BLaER1 (cell line): ENCODE results near the gene TMEM270.

Experiments used
- H3K27ac ChIP-seq: shearing (Covaris generic); formaldehyde crosslinking; 2 replicates; pipeline ENCODE4 v1.8.1; 2022
- H3K27me3 ChIP-seq: shearing (Covaris generic); formaldehyde crosslinking; 2 replicates; pipeline ENCODE4 v1.8.1; 2022
- H3K36me3 ChIP-seq: shearing (Covaris generic); formaldehyde crosslinking; 2 replicates; pipeline ENCODE4 v1.8.1; 2022
- H3K4me1 ChIP-seq: shearing (Covaris generic); formaldehyde crosslinking; 2 replicates; pipeline ENCODE4 v1.8.1; 2022
- H3K4me2 ChIP-seq: shearing (Covaris generic); formaldehyde crosslinking; 2 replicates; pipeline ENCODE4 v1.8.1; 2022
- H3K4me3 ChIP-seq: shearing (Covaris generic); formaldehyde crosslinking; 2 replicates; pipeline ENCODE4 v1.8.1; 2022
- H3K9ac ChIP-seq: shearing (Covaris generic); formaldehyde crosslinking; 2 replicates; pipeline ENCODE4 v1.8.1; 2022
- H3K9me3 ChIP-seq: shearing (Covaris generic); formaldehyde crosslinking; 2 replicates; pipeline ENCODE4 v1.8.1; 2022
- H4K20me1 ChIP-seq: shearing (Covaris generic); formaldehyde crosslinking; 2 replicates; pipeline ENCODE4 v1.8.1; 2022
- Cebpa-rat ChIP-seq: shearing (Covaris generic); IDR thresholded peaks from 2 replicates; pipeline ENCODE4 v1.8.1; 2022

Gene TMEM270

DNA sequence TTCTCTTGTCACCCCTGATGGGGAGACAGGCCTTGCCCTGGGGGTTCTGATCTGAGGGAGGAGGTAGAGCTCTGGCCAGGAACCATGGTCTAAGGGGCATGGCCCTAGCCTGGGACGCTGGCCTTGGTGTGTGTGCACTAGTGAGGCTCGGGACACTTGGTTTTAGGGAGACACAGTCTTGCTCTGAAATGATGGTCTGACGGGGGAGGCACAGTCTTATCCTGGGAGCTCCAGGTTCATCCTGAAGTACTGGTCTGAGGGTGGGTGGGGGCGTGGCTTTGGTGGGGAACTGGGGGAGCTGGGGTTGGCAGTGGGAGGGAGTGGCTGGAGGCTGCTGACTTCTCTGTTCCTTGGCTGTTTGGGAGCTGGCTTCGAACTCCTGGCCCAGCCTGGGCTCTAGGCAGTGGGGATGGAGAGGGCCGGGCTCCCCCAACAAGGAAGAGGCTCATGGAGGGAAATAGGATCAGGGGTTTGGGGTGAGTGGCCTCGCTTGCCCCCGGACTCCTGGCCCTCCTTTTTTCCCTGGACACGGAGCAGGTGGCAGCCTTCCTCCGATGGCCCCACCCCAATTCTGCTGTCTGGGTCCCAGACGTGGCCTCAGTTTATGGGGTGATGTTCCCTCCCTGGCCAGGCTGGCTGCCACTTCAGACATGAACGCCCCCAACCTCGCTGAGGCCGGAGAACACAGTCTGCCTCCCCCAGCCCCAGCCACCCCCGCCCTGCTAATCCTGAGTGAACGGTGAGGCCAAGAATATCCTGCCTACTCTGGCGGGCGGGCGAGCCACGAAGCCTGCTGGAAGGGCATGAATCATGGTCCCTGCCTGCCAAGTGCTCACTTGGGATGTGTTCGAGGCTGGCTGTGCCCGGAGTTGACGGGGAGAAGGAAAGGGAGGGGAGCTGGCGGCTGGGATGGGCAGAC is 43.5 kb downstream of the TMEM270 start:
- Histone ChIP-seq H3K4me3 (no peak overlapping the region), H3K36me3 (no peaks in the 10 kb centered on the region), H3K9ac (no peak overlapping the region), H4K20me1 (no peaks in the 10 kb centered on the region), H3K27ac (no peak overlapping the region), H3K4me2 (no peak overlapping the region), H3K27me3 (no peaks in the 10 kb centered on the region), H3K4me1 (peaks cover 31% of the 10 kb centered on the region), H3K9me3 (no peaks in the 10 kb centered on the region)
- TF ChIP-seq Cebpa-rat: no peak

DNA sequence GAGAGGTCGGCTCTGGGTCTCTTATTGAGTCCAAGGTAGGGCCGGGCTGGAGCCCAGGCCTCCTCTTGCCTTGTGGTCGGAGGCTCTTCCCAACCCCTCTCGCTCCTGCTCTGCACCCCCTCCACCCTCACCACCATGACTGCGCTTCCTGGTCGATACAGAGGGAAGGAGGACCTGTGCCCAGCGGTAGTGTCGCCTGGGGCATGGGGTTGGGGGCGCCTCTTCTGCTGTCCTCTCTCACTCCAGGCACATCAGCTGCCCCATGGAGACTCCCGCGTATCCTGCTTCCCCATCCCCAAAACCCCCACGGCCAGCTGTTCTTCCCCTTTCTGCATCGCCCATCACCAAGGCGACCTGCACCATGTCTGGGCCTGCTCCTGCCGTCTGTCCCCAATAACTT is 44.4 kb downstream of the TMEM270 start:
- H3K27me3 ChIP-seq: no peaks in the 10 kb centered on the region
- no peaks in the 10 kb centered on the region for H3K36me3 ChIP-seq
- no peak overlapping the region for H3K4me2 ChIP-seq
- no peak for TF ChIP-seq Cebpa-rat
- no peak overlapping the region for H3K9ac ChIP-seq
- H4K20me1 ChIP-seq: no peaks in the 10 kb centered on the region
- peaks cover 31% of the 10 kb centered on the region for H3K4me1 ChIP-seq
- no peaks in the 10 kb centered on the region for H3K9me3 ChIP-seq
- no peak overlapping the region for H3K27ac ChIP-seq
- H3K4me3 ChIP-seq: no peak overlapping the region

DNA sequence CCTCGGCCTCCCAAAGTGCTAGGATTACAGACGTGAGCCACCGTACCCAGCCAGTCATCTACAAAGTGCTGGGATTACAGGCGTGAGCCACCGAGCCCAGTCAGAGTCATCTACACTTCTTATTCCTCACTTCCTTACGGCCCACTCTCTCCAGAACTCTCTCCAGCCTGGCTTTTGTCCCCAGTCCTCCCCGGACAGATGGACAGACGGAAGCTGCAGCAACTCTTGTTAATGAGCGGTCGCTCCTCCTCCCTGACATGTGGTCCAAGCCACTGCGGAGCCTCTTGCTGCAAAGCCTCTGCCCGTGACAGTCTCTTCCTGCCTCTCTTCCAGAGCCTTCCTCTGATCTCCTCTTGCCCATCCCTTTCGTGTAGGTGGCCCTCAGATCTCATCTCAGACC is 45.9 kb downstream of the TMEM270 start:
- Histone ChIP-seq H3K27me3 (no peaks in the 10 kb centered on the region), H3K4me2 (no peak overlapping the region), H3K36me3 (no peaks in the 10 kb centered on the region), H3K9ac (no peak overlapping the region; the same call in 1 of the 2 replicates), H3K4me1 (peaks cover 20% of the 10 kb centered on the region), H4K20me1 (no peaks in the 10 kb centered on the region), H3K9me3 (no peaks in the 10 kb centered on the region), H3K27ac (no peak overlapping the region), H3K4me3 (no peak overlapping the region)
- TF ChIP-seq Cebpa-rat: no peak

DNA sequence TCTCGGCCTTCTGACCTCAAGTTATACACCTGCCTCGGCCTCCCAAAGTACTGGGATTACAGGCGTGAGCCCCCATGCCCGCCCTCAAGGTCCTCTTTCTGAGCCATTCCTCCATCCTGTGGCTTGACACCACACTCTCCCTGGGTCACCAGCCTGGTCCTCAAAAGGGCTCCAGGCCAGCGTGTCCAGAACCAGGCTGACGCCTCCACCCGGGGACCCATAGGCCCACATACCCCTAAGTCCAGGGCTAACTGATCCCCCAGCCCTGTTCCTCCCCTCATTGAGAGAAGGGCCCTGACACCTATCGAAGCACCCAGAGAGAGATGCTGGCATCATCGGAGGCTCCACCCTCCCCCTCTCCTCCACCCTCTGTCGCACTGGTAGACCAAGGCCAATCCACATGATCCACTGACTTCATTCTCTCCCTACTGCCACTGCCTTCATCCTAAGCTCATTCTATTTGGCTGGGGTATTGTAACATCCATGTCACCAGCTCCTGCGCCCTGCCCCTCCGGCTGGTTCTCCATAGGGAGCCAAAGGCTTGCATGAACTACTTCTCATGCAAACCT is 46.7 kb downstream of the TMEM270 start:
- H3K4me3 ChIP-seq: no peak overlapping the region
- no peaks in the 10 kb centered on the region for H3K27me3 ChIP-seq
- no peaks in the 10 kb centered on the region for H4K20me1 ChIP-seq
- peaks cover 20% of the 10 kb centered on the region for H3K4me1 ChIP-seq
- no peak overlapping the region for H3K4me2 ChIP-seq
- no peak for TF ChIP-seq Cebpa-rat
- no peak overlapping the region; the same call in 1 of the 2 replicates for H3K9ac ChIP-seq
- H3K27ac ChIP-seq: no peak overlapping the region
- no peaks in the 10 kb centered on the region for H3K9me3 ChIP-seq
- H3K36me3 ChIP-seq: no peaks in the 10 kb centered on the region

DNA sequence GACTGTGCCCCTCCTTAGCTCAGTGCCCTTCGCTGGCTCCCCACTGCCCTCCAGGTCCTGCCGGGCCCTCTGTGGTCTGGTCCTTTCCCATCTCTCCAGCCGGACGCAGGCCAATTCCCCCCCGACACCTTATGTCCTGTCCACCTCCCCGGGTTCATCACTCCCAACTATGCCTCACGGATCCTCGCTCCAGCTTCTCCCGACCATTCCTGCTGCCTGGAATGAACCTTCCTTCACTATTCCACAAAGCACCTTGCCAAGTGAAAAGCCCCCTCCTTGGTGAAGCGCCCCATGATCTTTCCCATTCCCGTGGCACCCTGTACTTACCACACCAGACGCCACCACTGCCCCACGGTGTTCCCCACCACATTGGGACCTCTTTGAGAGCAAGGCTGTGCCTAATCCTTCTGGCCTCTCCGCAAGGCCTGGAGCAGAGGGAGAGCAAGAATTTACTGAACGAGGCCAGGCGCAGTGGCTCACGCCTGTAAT is 47.2 kb downstream of the TMEM270 start:
- H4K20me1 ChIP-seq: no peaks in the 10 kb centered on the region
- H3K4me1 ChIP-seq: peaks cover 20% of the 10 kb centered on the region
- H3K9me3 ChIP-seq: no peaks in the 10 kb centered on the region
- no peaks in the 10 kb centered on the region for H3K27me3 ChIP-seq
- H3K36me3 ChIP-seq: no peaks in the 10 kb centered on the region
- H3K4me3 ChIP-seq: no peak overlapping the region
- H3K4me2 ChIP-seq: no peak overlapping the region
- no peak for TF ChIP-seq Cebpa-rat
- H3K9ac ChIP-seq: no peak overlapping the region
- no peak overlapping the region for H3K27ac ChIP-seq

DNA sequence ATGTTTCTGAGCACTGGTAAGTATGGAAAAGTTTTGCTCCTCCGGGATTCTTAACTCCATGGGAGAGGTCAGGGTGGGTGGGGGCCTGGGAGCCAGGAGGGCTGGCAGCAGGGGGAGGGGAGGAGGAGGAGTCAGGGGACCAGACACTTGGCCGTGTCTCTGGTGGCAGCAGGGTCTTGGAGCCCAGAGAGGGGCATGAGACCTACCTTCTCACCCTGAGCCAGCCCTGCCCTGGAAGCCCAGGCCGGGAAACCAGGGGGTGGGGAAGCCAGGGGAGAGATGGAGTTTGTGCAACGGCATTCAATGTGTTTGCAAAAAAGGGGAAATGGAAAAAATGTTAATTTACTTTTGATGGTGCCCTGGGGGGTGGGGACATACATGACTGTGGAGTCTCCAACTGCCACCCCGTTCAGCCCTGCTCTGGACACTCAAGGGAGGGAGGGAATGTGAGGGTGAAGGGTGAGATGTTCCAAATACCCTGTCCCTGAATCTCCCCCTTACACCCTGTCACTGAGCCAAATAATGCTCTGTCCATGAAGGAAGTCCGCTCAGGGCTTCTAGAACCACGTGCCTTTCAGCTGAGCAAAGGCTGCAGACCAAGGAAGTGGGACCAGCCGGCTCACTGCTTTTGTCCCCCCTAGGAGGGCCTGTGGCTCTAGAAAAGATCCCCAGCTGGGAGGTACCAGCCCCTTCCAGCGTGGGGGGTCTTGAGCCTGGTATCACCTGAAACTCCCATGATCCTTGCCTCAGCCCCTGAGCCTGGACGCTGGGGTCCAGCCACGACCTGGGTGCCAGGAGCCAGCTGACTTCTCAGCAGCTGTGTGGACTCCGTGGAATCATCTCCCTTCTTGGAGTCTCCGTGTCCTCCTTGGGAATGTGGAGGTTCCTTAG is 48.3 kb downstream of the TMEM270 start:
- H3K4me1 ChIP-seq: peaks cover 20% of the 10 kb centered on the region
- no peaks in the 10 kb centered on the region for H4K20me1 ChIP-seq
- 0 out of 2 replicates have a peak overlapping the region, but pooled peaks have one; percentile 15 for H3K9ac ChIP-seq
- H3K27me3 ChIP-seq: no peaks in the 10 kb centered on the region
- H3K36me3 ChIP-seq: no peaks in the 10 kb centered on the region
- no peak overlapping the region for H3K4me3 ChIP-seq
- TF ChIP-seq Cebpa-rat: no peak
- no peaks in the 10 kb centered on the region for H3K9me3 ChIP-seq
- peak overlapping the region; percentile 78 for H3K27ac ChIP-seq
- peak overlapping the region; percentile 71 for H3K4me2 ChIP-seq

DNA sequence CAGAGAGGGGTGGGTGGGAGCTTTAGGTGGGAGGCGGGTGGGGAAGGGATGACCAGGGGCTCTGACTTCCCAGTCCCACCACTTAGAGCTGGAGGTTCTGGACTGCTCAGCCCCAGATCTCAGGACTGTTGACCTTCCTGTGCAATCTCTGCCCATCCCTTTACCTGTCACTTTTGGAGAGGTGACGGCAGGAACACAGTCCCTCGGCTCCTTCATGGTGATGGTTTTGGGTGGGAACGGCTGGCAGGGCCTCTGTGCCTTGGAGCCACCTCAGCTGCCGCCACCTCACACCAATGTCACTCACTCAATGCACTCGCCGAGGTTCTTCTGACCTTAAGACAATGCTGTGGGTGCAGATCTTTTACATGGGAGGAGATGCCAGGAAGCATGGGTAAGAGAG is 49.0 kb downstream of the TMEM270 start:
- peaks cover 20% of the 10 kb centered on the region for H3K4me1 ChIP-seq
- H4K20me1 ChIP-seq: no peaks in the 10 kb centered on the region
- H3K27me3 ChIP-seq: no peaks in the 10 kb centered on the region
- no peak overlapping the region for H3K9ac ChIP-seq
- peak overlapping the region; percentile 71; the same call in 1 of the 2 replicates for H3K4me2 ChIP-seq
- H3K36me3 ChIP-seq: no peaks in the 10 kb centered on the region
- TF ChIP-seq Cebpa-rat: no peak
- H3K27ac ChIP-seq: peak overlapping the region; percentile 78; the same call in 1 of the 2 replicates
- no peak overlapping the region for H3K4me3 ChIP-seq
- no peaks in the 10 kb centered on the region for H3K9me3 ChIP-seq

DNA sequence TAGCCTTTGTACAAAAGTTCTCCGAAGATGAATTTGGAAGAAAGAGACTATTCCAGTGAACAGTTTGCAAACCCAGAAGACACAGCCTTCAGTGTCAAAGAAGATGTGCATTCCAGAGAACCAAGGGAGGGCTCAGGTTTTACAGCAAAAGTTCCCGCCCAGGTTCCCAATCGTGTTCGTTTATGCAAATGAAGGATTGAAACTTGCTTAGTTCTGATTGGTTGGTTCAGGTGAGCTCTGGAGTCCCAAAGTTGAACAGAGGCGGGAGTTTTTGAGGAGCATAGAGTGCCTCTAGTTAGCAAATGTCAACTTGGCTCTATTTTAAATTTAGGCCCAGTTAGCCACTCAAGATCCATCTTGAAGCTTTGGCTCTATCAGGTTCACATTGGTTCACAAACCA is 51.3 kb downstream of the TMEM270 start:
- H3K27ac ChIP-seq: no peak overlapping the region
- no peak for TF ChIP-seq Cebpa-rat
- H3K9ac ChIP-seq: no peak overlapping the region
- H3K4me3 ChIP-seq: no peak overlapping the region
- H3K9me3 ChIP-seq: no peaks in the 10 kb centered on the region
- H3K27me3 ChIP-seq: no peaks in the 10 kb centered on the region
- no peaks in the 10 kb centered on the region for H3K36me3 ChIP-seq
- H3K4me1 ChIP-seq: peaks cover 20% of the 10 kb centered on the region
- H3K4me2 ChIP-seq: no peak overlapping the region
- no peaks in the 10 kb centered on the region for H4K20me1 ChIP-seq
